Subcutaneous adipose tissue (tissue), 4 donors: ENCODE results near the gene AKT1. TPM values are rescaled to one million over a fixed set of nuclear protein-coding genes. Genes with fewer than 3 reads are reported as not detected.

Experiments
- CTCF ChIP-seq: fragments of 450-650 bp; IDR thresholded peaks from one replicate; pipeline ENCODE4 v1.5.1; 2016; ENCODE audit warnings: low read depth, mild to moderate bottlenecking, control low read depth, antibody characterized with exemption, moderate library complexity
- total RNA-seq, 4 donors: library from RNA; depleted of rRNA; stranded (reverse); fragments of >200 nt; gene quantifications; one replicate each; pipeline ENCODE4 v1.1.0, GENCODE V29; 2016

Gene AKT1
- total RNA-seq, 4 donors from 2014 or later, result 70.9 to 264 (median 110) TPM

GRCh38 chr14:104725772-104726548 is 69.6 kb downstream of the AKT1 start:
- TF ChIP-seq CTCF, result no peak

GRCh38 chr14:104724981-104725771 is 70.4 kb downstream of the AKT1 start:
- TF ChIP-seq CTCF, result no peak

GRCh38 chr14:104724407-104724980 is 71.1 kb downstream of the AKT1 start:
- no peak for TF ChIP-seq CTCF

- no peak for TF ChIP-seq CTCF
These were observed 71.7 kb downstream of the AKT1 start, which contains the start of gene ADSS1 for GRCh38 chr14:104723651-104724406. TSS of gene ADSS1 (plus strand) at chr14:104724229. CDS start at chr14:104724271, 42 bp downstream.

- no peak for TF ChIP-seq CTCF
These were observed 72.5 kb downstream of the AKT1 start for GRCh38 chr14:104722938-104723650.

- no peak for TF ChIP-seq CTCF
These were observed 73.8 kb downstream of the AKT1 start for GRCh38 chr14:104721505-104722431.
